MM.1S (cell line): ENCODE data around the gene HCFC2.

Experiments used
- EZH2 ChIP-seq: fragments of 300-600 bp; sonication (generic); optimal IDR thresholded peaks from 2 replicates; pipeline ENCODE3; 2017; ENCODE audit warnings: low read depth, mild to moderate bottlenecking, antibody characterized with exemption, low read length, mixed read lengths
- EZH2phosphoT487 ChIP-seq: fragments of 300-600 bp; sonication (generic); IDR thresholded peaks from 2 replicates; pipeline ENCODE4 v1.6.1; 2018; ENCODE audit warnings: antibody characterized with exemption, low read length
- TF ChIP-seq, protein P1 (sequence below): fragments of 300-600 bp; sonication (generic); IDR thresholded peaks from 2 replicates; pipeline ENCODE4 v1.5.1; 2016; ENCODE audit warnings: antibody characterized with exemption, low read length, mixed read lengths

DNA sequence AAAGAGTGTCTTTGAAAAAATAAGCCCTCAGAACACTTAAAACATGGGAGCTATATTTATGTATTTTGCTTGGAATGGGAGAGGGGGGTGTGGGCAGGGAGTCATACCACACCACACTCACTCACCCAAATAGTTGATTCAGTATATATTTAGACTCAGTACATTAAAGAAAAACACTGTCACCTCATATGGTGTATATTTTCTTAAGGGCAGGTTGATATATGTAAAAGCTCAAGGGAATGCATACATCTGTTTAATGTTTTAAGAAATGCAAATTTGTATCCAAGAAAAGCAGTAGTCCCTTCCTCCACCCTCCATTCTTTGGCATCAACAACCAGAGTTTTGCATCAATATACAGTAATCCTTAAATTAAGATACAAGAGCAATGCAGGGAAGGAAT, 72.2 kb downstream of the HCFC2 start:
- TF ChIP-seq EZH2phosphoT487 (no peak), EZH2 (no peak)
- TF ChIP-seq, protein P1, sequence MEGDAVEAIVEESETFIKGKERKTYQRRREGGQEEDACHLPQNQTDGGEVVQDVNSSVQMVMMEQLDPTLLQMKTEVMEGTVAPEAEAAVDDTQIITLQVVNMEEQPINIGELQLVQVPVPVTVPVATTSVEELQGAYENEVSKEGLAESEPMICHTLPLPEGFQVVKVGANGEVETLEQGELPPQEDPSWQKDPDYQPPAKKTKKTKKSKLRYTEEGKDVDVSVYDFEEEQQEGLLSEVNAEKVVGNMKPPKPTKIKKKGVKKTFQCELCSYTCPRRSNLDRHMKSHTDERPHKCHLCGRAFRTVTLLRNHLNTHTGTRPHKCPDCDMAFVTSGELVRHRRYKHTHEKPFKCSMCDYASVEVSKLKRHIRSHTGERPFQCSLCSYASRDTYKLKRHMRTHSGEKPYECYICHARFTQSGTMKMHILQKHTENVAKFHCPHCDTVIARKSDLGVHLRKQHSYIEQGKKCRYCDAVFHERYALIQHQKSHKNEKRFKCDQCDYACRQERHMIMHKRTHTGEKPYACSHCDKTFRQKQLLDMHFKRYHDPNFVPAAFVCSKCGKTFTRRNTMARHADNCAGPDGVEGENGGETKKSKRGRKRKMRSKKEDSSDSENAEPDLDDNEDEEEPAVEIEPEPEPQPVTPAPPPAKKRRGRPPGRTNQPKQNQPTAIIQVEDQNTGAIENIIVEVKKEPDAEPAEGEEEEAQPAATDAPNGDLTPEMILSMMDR: no peak
